Breast epithelium (tissue), 4 donors: ENCODE data around the gene TBC1D1. TPM values are rescaled to one million over a fixed set of nuclear protein-coding genes. Genes with fewer than 3 reads are reported as not detected.

Experiments
- DNase-seq, 2 donors: peaks; one replicate each; pipeline ENCODE4 v3.0.0-alpha.2; 2019; ENCODE audit warnings: low spot score in 2 of 2
- H3K27ac ChIP-seq, 2 donors: fragments of 200-600 bp; sonication (generic) in 1 of 2; one replicate each; pipeline ENCODE4 v1.5.1; 2016 to 2019; ENCODE audit warnings: mild to moderate bottlenecking in 1 of 2
- H3K27me3 ChIP-seq, 2 donors: fragments of 200-600 bp; sonication (generic) in 1 of 2; one replicate each; pipeline versions ENCODE4 v1.5.1 to v1.6.0; 2017 to 2019; ENCODE audit warnings: control low read depth in 1 of 2, mild to moderate bottlenecking in 1 of 2
- H3K36me3 ChIP-seq: fragments of 200-600 bp; one replicate; pipeline ENCODE4 v1.5.1; 2019
- H3K4me1 ChIP-seq, 2 donors: fragments of 200-600 bp; sonication (generic); one replicate each; pipeline ENCODE4 v1.5.1; 2016 to 2019; ENCODE audit warnings: control low read depth in 1 of 2
- H3K4me3 ChIP-seq, 3 donors: fragments of 200-600 bp; sonication (generic); 1 replicate in 2 of 3; 2 replicates in 1 of 3; pipeline ENCODE4 v1.5.1; 2016 to 2019; ENCODE audit warnings: mild to moderate bottlenecking in 3 of 3, moderate library complexity in 2 of 3
- H3K9me3 ChIP-seq, 2 donors: fragments of 200-600 bp; sonication (generic) in 1 of 2; one replicate each; pipeline ENCODE4 v1.5.1; 2016 to 2019; ENCODE audit warnings: control low read depth in 1 of 2
- POLR2A ChIP-seq: fragments of 450-650 bp; IDR thresholded peaks from one replicate; pipeline ENCODE4 v1.6.1; 2016; ENCODE audit warnings: antibody characterized with exemption, mild to moderate bottlenecking, moderate library complexity
- POLR2AphosphoS5 ChIP-seq, 3 donors: sonication (generic); formaldehyde crosslinking; IDR thresholded peaks; one replicate each; pipeline ENCODE4 v1.6.1; 2017; ENCODE audit warnings: antibody characterized with exemption in 3 of 3
- intact Hi-C: fragments of 100-400 bp; cut with DNase I; formaldehyde crosslinking; loops from one replicate; pipeline ENCODE4 v1.15.1; 2023; ENCODE audit warnings: low total_unique reads
- total RNA-seq, 3 donors: library from RNA; depleted of rRNA; stranded (reverse); fragments of >200 nt; gene quantifications; one replicate each; pipeline ENCODE4 v1.1.0, GENCODE V29; 2016
- TF ChIP-seq, protein P1 (sequence below), 3 donors: fragments of 450-650 bp; IDR thresholded peaks; one replicate each; pipeline ENCODE4 v1.5.1; 2016 to 2017; ENCODE audit warnings: antibody characterized with exemption in 3 of 3, mild to moderate bottlenecking in 3 of 3, moderate library complexity in 3 of 3

Gene TBC1D1
- total RNA-seq, 3 donors from 2014 or later = 55.2 to 80.9 (median 63.9) TPM

DNA sequence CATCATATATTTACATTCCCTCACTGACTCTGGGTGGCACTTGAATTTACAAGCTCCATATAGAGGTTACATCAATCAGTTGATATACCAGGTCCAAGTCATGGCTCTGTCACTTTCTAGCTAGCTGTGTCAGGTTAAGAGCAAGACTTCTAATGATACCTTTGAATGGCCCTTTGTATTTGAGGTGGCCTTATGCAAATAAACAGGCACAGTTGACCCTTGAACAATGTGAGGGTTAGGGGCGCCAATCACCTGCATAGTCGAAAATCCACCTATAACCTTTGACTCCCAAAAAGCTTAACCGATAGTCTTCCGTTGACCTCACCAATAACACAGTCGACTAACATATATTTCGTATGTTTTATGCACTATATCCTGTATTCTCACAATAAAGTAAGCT, 68.0 kb downstream of the TBC1D1 start:
- Histone ChIP-seq H3K36me3 (no peaks in the 10 kb centered on the region), H3K4me3 (no peak overlapping the region), H3K9me3 (no peaks in the 10 kb centered on the region), H3K27ac (no peak overlapping the region), H3K27me3 (no peaks in the 10 kb centered on the region), H3K4me1 (no peaks in the 10 kb centered on the region)
- intact Hi-C loops = no loop called here
- TF ChIP-seq, protein P1, sequence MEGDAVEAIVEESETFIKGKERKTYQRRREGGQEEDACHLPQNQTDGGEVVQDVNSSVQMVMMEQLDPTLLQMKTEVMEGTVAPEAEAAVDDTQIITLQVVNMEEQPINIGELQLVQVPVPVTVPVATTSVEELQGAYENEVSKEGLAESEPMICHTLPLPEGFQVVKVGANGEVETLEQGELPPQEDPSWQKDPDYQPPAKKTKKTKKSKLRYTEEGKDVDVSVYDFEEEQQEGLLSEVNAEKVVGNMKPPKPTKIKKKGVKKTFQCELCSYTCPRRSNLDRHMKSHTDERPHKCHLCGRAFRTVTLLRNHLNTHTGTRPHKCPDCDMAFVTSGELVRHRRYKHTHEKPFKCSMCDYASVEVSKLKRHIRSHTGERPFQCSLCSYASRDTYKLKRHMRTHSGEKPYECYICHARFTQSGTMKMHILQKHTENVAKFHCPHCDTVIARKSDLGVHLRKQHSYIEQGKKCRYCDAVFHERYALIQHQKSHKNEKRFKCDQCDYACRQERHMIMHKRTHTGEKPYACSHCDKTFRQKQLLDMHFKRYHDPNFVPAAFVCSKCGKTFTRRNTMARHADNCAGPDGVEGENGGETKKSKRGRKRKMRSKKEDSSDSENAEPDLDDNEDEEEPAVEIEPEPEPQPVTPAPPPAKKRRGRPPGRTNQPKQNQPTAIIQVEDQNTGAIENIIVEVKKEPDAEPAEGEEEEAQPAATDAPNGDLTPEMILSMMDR (IDR thresholded peaks at IDR 0.05) = no peak
- no peak for TF ChIP-seq POLR2AphosphoS5 (IDR thresholded peaks at IDR 0.05)
- TF ChIP-seq POLR2A = no peak
- DNase-seq = no peak

DNA sequence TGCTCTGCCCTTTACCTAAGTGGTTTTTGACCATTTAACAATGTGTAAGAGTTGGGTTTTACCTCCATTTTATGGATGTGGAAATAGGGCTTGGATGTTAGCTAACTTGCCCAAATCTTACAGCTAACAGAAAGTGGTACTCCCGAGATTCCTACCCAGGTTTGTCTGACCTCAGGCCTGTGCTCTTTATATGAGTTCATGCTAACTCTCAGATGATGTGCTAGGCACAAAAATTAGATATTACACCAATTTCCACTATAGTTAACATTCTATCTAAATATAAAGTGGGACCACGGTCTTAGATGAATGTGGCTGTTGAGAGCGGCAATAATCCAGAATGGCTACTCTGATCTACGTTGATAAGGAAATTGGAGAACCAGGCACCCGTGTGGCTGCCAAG, 69.2 kb downstream of the TBC1D1 start, which contains the start of gene PTTG2:
TSS of gene PTTG2 (plus strand) at position 301 of the 400 bp plus-strand sequence. CDS start at position 338, 37 bp downstream.
- no peak within 1 kb of the TSS for H3K4me3 ChIP-seq
- no peaks in the 10 kb centered on the region for H3K36me3 ChIP-seq
- intact Hi-C loops = no loop called here
- DNase-seq = no peak
- H3K27me3 ChIP-seq = no peaks in the 10 kb centered on the region
- H3K9me3 ChIP-seq = no peaks in the 10 kb centered on the region
- TF ChIP-seq POLR2AphosphoS5 (IDR thresholded peaks at IDR 0.05) = no peak
- TF ChIP-seq POLR2A = no peak
- TF ChIP-seq, protein P1 (IDR thresholded peaks at IDR 0.05) = no peak
- H3K4me1 ChIP-seq = no peaks in the 10 kb centered on the region
- no peak within 1 kb of the TSS for H3K27ac ChIP-seq

DNA sequence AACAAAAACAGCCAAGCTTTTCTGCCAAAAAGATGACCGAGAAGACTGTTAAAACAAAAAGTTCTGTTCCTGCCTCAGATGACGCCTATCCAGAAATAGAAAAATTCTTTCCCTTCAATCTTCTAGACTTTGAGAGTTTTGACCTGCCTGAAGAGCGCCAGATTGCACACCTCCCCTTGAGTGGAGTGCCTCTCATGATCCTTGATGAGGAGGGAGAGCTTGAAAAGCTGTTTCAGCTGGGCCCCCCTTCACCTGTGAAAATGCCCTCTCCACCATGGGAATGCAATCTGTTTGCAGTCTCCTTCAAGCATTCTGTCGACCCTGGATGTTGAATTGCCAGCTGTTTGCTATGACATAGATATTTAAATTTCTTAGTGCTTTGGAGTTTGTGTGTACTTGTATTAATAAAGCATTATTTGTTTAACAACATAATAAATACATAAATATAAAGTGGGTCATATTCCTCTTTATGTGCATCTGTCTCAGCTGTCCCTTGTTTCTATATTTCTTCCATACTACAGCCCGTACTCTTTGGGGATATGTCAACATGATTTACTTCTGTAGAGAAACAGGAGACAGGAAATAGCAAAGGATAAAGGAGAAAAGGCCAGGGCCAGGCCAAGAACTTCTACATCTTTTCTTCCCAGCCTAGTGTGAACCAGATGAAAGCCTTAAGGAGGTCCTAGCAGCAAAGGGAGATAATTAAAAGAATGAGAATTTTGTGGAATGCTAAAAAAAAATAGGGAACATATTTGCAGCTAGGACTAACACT, 70.0 kb downstream of the TBC1D1 start:
- DNase-seq = no peak
- TF ChIP-seq, protein P1 (IDR thresholded peaks at IDR 0.05) = no peak
- TF ChIP-seq POLR2AphosphoS5 (IDR thresholded peaks at IDR 0.05) (no peak), POLR2A (no peak)
- H3K27me3 ChIP-seq = no peaks in the 10 kb centered on the region
- no peak overlapping the region for H3K27ac ChIP-seq
- no peaks in the 10 kb centered on the region for H3K9me3 ChIP-seq
- H3K4me3 ChIP-seq = no peak overlapping the region
- H3K4me1 ChIP-seq = no peaks in the 10 kb centered on the region
- intact Hi-C loops = no loop called here
- no peaks in the 10 kb centered on the region for H3K36me3 ChIP-seq

DNA sequence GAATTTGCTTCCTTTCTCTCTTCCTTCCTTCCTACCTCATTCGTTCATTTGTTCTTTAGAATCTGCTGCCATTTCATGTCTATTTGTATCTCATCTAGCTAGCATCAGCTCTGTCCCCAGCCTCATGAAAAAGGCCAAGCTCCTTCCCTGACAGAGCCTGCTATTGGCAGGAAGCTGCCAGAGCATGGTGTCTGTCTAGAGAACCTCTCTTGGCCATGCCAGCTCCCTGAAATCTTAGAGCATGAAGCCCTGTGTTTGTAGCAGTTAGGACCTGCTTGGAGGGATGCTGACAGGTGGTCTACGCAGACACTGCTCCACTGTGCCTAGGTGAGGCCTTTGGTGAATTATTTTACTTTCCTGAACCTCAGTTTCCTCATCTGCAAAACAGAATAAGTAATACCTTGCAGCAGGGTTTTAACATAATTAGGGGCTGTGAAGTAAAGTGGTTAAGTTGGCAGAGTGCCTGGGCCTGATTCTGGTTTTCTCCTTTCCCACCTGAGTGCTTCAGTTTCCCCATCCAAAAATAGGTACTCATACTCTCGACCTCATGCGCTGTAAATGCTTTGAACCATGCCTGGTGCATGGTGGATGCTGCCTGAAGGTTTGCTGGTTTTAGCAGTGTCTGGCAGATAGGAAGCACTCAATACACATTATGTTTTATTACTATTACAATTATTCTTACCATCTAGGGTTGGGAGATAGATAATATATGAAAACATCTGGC, 74.0 kb downstream of the TBC1D1 start:
- intact Hi-C loops = no loop called here
- TF ChIP-seq POLR2AphosphoS5 (IDR thresholded peaks at IDR 0.05) = no peak
- TF ChIP-seq, protein P1 (IDR thresholded peaks at IDR 0.05) = no peak
- no peak for TF ChIP-seq POLR2A
- no peaks in the 10 kb centered on the region for H3K36me3 ChIP-seq
- H3K4me1 ChIP-seq = no peaks in the 10 kb centered on the region
- DNase-seq = no peak
- no peak overlapping the region for H3K4me3 ChIP-seq
- no peaks in the 10 kb centered on the region for H3K27me3 ChIP-seq
- H3K9me3 ChIP-seq = no peaks in the 10 kb centered on the region
- no peak overlapping the region for H3K27ac ChIP-seq

DNA sequence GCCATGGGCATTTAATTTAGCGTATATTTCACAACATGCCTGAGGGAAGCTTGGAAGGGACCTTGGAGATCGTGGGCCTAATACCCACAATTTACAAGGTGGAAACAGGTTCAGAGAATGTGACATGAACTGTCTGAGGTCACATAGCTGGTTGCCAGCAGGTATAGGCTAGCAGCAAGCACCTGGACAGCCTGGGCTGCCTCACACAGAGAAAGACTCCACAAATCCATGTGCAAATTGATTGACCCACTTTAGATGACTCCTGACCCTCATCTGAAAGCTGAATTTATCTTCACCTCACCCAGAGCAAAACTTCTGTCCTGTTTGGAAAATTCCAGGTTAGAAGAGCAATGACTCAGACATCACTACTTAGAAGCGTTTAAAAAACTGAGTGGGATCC, 75.2 kb downstream of the TBC1D1 start:
- TF ChIP-seq POLR2AphosphoS5 (IDR thresholded peaks at IDR 0.05) = no peak
- TF ChIP-seq POLR2A = no peak
- TF ChIP-seq, protein P1 (IDR thresholded peaks at IDR 0.05) = no peak
- Histone ChIP-seq H3K4me3 (no peak overlapping the region), H3K36me3 (no peaks in the 10 kb centered on the region), H3K27me3 (no peaks in the 10 kb centered on the region), H3K4me1 (no peaks in the 10 kb centered on the region), H3K27ac (no peak overlapping the region), H3K9me3 (no peaks in the 10 kb centered on the region)
- DNase-seq = no peak
- intact Hi-C loops = no loop called here
